BJ (cell line): Measurements from ENCODE around the gene PLIN5. TPM values are rescaled to one million over a fixed set of nuclear protein-coding genes. Genes with fewer than 3 reads are reported as not detected.

Experiments used
- CTCF ChIA-PET: fragments of 350-600 bp; formaldehyde crosslinking; extraction: SDS; loops from one replicate; lab custom pipeline; 2021; ENCODE audit warnings: antibody characterized with exemption, inconsistent platforms; lab: Yijun Ruan, JAX
- POLR2A ChIA-PET: fragments of 300-600 bp; sonication (Branson Sonifier 250); formaldehyde crosslinking; extraction: SDS; loops from one replicate; lab custom pipeline; 2021; ENCODE audit warnings: antibody characterized with exemption; lab: Charles Lee
- DNase-seq: peaks from one replicate; pipeline ENCODE4 v3.0.0-alpha.2; 2011; ENCODE audit warnings: low read depth
- H3K27me3 ChIP-seq: 2 replicates; pipeline ENCODE4 v1.6.0; 2011; ENCODE audit warnings: low read length; ENCODE audit not compliant: control insufficient read depth, insufficient read depth
- H3K36me3 ChIP-seq: 2 replicates; pipeline ENCODE4 v1.5.1; 2011; ENCODE audit warnings: low read length; ENCODE audit not compliant: control insufficient read depth, insufficient read depth
- H3K4me3 ChIP-seq: 2 replicates; pipeline ENCODE4 v1.5.1; 2011; ENCODE audit warnings: low read depth, mild to moderate bottlenecking, control low read depth, low read length
- polyA plus RNA-seq: library from polyadenylated mRNA; depleted of rRNA; stranded (reverse); fragments of >200 nt; gene quantifications from 2 replicates; pipeline ENCODE4 v1.2.3, GENCODE V29; 2011
- TF ChIP-seq, protein P1 (sequence below): IDR thresholded peaks from 2 replicates; pipeline ENCODE4 v1.5.1; 2011; ENCODE audit warnings: low read depth, mild to moderate bottlenecking, control low read depth, inconsistent platforms, low read length, moderate library complexity; ENCODE audit not compliant: insufficient read depth

PLIN5 gene
- polyA plus RNA-seq, 1 experiment: not detected

- Histone ChIP-seq H3K36me3 (peaks cover 28% of the 10 kb centered on the region), H3K27me3 (no peaks in the 10 kb centered on the region), H3K4me3 (no peak overlapping the region)
- no peak for DNase-seq
- TF ChIP-seq, protein P1, sequence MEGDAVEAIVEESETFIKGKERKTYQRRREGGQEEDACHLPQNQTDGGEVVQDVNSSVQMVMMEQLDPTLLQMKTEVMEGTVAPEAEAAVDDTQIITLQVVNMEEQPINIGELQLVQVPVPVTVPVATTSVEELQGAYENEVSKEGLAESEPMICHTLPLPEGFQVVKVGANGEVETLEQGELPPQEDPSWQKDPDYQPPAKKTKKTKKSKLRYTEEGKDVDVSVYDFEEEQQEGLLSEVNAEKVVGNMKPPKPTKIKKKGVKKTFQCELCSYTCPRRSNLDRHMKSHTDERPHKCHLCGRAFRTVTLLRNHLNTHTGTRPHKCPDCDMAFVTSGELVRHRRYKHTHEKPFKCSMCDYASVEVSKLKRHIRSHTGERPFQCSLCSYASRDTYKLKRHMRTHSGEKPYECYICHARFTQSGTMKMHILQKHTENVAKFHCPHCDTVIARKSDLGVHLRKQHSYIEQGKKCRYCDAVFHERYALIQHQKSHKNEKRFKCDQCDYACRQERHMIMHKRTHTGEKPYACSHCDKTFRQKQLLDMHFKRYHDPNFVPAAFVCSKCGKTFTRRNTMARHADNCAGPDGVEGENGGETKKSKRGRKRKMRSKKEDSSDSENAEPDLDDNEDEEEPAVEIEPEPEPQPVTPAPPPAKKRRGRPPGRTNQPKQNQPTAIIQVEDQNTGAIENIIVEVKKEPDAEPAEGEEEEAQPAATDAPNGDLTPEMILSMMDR: no peak
- POLR2A ChIA-PET: no interaction called here
- CTCF ChIA-PET: no interaction called here
Measured at GRCh38 chr19:4492337-4493103, 42.5 kb downstream of the PLIN5 start.

DNA sequence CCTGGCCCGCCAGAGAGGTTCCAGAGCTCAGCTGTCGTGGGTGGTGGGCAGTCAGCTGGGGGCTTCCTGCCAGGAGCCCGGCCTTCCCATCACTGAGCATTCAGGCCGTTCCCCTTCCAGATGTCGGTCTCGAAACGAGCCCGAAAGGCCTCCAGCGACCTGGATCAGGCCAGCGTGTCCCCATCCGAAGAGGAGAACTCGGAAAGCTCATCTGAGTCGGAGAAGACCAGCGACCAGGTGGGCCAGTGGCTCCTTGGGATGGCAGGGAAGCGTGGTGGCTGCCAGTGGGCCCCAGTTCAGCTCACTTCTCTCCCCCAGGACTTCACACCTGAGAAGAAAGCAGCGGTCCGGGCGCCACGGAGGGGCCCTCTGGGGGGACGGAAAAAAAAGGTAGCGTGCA, 43.6 kb downstream of the PLIN5 start:
- Histone ChIP-seq H3K27me3 (no peaks in the 10 kb centered on the region), H3K36me3 (peaks cover 29% of the 10 kb centered on the region), H3K4me3 (no peak overlapping the region)
- ChIA-PET POLR2A (no interaction called here), CTCF (no interaction called here)
- no peak for DNase-seq
- TF ChIP-seq, protein P1: no peak

DNA sequence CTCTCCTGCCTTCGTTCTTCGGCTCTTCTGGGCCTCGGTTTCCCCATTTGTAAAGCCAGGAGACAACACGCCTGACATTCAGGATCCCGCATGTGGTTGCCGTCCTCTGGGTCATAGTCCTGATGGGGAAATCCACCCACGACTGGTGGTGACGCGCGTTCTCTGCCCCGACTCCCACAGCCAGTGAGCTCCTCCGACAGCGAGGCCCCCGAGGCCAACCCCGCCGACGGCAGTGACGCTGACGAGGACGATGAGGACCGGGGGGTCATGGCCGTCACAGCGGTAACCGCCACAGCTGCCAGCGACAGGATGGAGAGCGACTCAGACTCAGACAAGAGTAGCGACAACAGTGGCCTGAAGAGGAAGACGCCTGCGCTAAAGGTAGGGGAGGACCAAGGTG, 46.5 kb downstream of the PLIN5 start:
- Histone ChIP-seq H3K36me3 (peaks cover 18% of the 10 kb centered on the region), H3K27me3 (no peaks in the 10 kb centered on the region), H3K4me3 (no peak overlapping the region)
- POLR2A ChIA-PET: no interaction called here
- TF ChIP-seq, protein P1: no peak
- no peak for DNase-seq
- CTCF ChIA-PET: no interaction called here

DNA sequence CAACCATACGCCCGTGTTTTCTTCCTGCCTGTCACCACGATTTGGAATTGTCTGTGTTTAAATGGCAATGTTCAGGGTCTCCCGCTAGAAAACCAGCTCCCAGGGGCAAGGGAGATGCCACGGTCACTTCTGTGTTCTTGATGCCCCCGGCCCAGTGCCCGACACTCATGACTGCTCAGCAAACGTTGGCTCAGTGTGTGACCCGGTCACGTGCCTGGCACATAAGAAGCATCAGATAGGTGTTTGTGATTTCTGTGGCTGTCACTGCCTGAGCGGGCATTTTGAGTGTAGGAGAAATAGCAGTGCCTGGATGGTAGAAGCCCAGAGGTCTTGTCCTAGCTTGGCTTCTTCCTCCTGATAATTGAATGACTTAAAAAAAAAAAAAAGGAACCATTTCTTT, 47.5 kb downstream of the PLIN5 start:
- ChIA-PET CTCF (no interaction called here), POLR2A (no interaction called here)
- TF ChIP-seq, protein P1: no peak
- Histone ChIP-seq H3K4me3 (no peak overlapping the region), H3K27me3 (no peaks in the 10 kb centered on the region), H3K36me3 (peaks cover 21% of the 10 kb centered on the region)
- no peak for DNase-seq

GRCh38 chr19:4483385-4483784, 51.6 kb downstream of the PLIN5 start:
- CTCF ChIA-PET: interaction anchor here (0.6 kb wide), 1 partner anchor 277 kb away, joined by 3 read pairs; no protein-coding TSS in a partner anchor
- TF ChIP-seq, protein P1: no peak
- peaks cover 18% of the 10 kb centered on the region for H3K36me3 ChIP-seq
- no peak for DNase-seq
- POLR2A ChIA-PET: no interaction called here
- H3K27me3 ChIP-seq: no peaks in the 10 kb centered on the region
- H3K4me3 ChIP-seq: no peak overlapping the region
